Left cardiac atrium (tissue), 4 donors: Measurements from ENCODE around the gene LINC01488. TPM values are rescaled to one million over a fixed set of nuclear protein-coding genes. Genes with fewer than 3 reads are reported as not detected.
A peak's percentile ranks its signal among the peaks of the same experiment; 100 is the strongest.

Experiments used
- ATAC-seq, 2 donors: fragments of 200-7000 bp; cut with Tn5 transposase; one replicate each; pipeline ENCODE4 v1.9.1; 2020; ENCODE audit warnings: mild to moderate bottlenecking in 2 of 2, moderate library complexity in 2 of 2
- DNase-seq: peaks from one replicate; pipeline ENCODE4 v3.0.0-alpha.2; 2020
- intact Hi-C, 2 donors: fragments of 100-400 bp; cut with DNase I; formaldehyde crosslinking; loops; one replicate each; pipeline versions ENCODE4 v1.14.1 to v1.15.1; 2022 to 2023
- total RNA-seq, 2 donors: library from RNA; stranded (reverse); fragmentation: NEBNext Ultra II Directional; extraction: Animal tissue kit (Norgen Biotek cat#: 25700); gene quantifications; one replicate each; pipeline ENCODE4 v1.2.1, GENCODE V29; 2021
- donor health status: DM: no; HTN: yes; CAD: no.
- donor health status: DM: no; HTN: yes; CAD: no; lungs with severe emphysema.
- donor health status: DM: yes; HTN: yes; CAD: no.
- donor health status: Dilated cardiomyopathy.

Gene LINC01488
- total RNA-seq, 2 donors from 2014 or later = 0.06 TPM; not detected in 1

DNA sequence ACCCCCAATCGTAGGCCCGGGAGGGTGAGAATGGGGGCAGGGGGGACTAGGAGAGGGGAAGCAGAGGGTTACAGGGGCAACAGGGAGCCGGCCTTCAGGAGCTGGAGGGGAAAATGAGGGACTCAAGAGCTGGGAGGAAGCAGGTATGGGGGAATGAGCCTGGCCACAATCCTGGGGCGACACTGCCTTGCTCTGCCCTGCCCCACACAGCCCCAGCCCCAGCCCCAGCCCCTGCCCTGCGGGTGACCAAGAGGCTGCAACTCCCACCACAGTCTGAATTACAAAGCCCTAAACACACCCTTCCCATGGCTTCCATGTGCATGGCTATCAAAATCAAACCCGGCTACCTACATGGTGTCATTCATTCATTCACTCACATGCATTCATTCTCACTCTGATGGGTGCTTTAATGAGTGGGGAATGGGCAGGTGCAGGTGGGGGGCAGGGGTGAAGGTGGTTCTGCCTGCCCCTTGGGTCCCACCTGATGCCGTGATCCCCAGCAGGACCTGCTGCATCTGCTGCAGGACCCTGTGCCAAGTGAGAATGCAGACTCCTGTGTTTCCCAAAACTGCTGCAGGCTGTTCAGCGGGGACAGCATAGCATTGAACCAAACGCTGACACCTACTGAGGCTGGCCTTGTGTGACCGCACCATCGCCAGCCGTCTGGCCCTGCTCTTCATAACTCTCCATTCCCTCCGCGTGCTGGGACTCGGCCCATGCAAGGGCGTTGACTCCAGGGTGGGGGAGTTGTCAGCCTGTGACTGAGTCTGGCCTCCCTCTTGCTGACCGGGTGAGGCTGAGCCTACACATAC lies 9.5 kb upstream of the LINC01488 start:
- peak in 1 of 2 donors; percentile 13 for ATAC-seq
- intact Hi-C loops = no loop called here
- DNase-seq = no peak

DNA sequence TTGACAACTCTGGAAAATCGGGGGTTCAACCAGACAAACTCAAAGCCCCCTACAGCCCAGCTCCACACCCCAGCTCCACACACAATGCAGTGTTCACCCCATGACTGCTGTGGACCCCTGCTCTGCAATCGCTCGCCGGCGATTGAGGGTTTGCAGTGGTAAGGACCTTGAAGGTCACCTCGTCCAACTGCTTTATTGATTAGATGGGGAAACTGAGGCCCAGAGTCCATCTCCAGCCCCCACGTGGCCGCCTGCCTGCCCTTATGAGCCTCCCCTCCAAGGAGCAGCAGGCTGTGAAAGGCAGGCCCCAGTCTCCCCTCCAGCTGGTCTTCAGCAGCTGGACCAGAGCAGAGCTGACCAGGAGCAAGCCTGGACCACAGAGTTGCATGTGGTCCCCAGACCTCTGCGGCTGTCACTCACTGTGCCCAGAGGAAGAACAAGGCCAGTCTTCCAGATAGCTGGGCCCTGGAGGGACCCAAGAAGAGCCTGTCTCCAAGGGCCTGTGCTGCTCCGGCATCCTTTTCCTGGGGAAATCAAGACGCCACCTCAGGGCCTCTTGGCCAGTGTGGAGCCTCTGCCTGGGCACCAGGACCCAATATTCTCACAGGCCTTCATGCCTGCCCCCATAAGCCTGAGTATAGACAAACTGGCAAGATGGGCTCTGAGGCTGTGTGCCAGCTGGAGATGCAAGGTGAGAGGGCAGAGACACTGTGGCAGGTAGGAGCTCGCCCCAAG lies 8.8 kb upstream of the LINC01488 start:
- intact Hi-C loops = no loop called here
- ATAC-seq = no peak
- peak; percentile 8 for DNase-seq

DNA sequence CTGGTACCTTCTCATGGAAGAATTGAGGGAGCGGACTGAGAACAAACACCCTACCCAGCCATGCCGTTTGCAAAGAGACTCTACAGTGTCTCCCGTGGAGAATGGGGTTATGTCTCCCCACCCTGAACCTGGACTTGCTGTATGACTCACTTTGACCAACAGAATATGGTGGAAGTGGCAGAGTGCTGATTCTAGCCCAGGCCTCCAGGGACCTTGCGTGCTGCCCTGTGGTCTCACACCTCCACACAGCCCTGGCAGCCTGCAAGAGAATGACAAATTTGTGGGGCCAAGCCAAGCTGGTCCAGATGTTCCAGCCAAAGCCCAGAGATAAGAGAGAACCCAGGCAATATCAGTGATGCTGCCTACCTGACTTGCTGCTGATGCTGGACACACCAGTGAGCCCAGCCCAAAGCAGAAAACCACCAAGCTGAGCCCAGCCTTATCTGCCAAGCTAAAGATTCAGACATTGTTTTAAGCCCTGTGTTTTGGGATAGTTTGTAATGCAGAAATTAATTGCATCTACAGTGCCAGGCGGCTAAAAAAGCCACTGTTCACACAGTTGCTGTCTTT lies 8.1 kb upstream of the LINC01488 start:
- ATAC-seq = no peak
- peak; percentile 7 for DNase-seq
- intact Hi-C loops = no loop called here

DNA sequence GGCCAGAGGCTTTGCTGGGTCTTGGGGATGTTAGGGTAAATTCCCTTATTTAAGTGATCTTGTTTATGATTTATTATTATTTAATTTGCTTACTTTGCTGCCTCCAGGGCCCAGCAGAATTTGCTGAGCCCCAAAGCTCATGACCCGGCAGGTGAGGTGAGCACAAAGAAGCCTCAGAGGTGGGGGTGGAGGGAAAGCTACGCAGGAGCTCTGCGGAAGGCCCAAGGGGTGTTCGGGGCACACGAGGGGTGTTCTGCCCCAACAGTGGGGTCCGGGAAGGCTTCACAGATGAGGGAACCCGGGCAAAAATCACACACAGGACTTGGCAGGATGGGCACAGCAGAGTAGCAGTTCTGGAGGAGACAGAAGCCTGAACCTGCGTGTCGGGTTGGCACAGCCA lies 6.7 kb upstream of the LINC01488 start:
- intact Hi-C loops = no loop called here
- DNase-seq = no peak
- ATAC-seq = no peak

DNA sequence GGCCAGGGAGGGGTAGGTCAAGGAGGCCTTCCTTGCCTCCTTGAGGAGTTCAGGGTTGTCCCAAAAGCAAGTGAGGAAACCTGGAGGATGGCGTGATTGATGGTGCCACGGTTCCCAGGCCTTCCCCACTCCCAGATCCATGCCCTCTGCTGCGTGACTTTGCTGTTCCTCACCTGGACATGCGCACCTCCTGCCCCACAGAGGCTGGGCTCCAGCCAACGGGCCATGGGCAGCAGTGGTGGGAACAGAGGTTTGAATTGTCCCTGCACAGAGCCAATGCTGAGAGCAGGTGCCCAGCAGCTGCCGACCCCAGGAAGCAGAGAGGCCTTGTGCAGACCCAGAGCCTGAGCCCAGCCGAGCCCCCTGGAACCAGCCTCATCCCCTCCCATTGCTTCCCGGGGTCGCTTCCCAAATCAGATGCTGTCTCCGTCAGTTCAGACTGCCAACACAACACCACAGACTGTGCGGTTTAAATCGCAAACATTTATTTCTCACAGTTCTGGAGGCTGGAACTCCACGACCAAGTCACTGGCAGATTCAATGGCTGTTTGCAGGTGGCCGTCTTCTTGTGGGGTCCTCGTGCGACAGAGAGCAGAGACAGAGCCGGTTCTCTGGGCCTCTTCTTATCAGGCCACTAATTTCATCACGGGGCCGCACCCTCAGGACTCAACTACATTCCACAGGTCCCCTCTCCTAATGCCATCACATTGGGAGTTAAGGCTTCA lies 6.2 kb upstream of the LINC01488 start:
- intact Hi-C loops = no loop called here
- ATAC-seq (no peak), DNase-seq (no peak)

DNA sequence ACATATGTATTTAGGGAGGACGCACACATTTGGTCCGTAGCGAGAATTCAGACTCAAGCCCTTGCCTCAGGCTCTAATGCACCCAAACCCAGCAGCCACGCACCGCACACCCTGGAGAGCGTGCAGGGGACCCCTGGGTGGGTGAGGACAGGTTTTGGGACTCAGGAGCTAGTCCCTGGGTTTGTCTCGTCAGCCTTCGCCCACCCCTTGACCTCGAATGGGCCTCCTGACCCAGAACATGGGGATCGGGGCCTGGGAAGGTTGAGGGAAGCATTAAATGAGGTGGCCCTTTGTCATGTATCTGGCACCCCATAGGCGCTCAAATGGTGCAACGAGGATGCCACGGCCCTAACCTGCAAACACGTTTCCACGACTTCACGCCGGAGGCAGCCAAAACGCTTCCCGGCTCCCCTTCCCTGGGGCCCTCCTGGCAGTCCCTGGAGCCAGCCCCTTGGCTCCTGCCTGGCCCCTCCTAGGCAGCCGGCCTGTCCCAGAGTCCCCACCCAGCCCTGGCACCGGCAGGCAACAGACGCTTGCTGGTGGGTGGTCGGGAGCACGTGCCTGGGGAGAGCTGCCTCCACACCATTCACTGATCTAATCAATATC lies 5.5 kb upstream of the LINC01488 start:
- DNase-seq (peak; percentile 15), ATAC-seq (no peak)
- intact Hi-C loops = no loop called here

DNA sequence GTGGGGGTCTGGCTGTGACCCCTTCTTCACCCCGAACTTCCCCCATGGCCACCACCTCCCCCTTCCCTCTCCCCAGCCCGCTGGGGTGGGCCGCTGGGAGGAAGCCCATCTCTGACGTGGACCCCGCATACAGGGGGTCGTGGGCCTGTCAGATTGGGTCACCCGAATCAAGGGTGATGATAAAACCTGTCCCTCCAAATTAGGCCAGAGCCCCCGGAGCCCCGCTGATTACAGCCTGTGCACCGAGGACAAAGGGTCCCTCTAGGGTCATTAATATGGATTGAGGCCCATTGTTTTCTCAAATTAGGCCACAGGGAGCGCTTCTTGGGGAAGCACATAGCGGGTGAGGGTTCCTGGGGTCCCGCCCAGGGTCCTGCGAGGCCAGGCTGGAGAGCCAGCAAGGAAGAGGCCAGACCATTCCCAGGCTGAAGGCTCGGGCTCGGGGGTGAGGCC lies 4.9 kb upstream of the LINC01488 start:
- ATAC-seq (no peak), DNase-seq (peak; percentile 10)
- intact Hi-C loops = no loop called here

DNA sequence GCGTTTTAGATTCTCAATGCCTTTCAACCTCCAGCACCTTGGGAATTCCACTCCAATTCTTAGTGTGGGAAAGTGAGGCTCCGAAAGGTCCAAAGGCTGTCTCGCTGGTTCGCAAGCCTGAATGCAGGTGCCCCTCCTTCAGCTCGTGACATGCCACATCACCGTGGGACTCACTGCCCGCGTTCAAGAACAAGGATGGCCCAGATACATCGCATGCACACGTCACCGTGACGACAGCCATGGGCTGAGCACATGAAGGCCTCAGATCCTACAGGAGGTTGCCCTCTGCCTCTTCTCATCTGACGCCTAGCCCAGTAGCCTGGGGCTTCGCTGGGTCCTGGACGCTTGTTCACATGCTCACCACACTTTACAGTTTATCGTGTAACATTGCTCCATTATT lies 4.4 kb upstream of the LINC01488 start:
- intact Hi-C loops = no loop called here
- ATAC-seq = no peak
- DNase-seq = no peak

DNA sequence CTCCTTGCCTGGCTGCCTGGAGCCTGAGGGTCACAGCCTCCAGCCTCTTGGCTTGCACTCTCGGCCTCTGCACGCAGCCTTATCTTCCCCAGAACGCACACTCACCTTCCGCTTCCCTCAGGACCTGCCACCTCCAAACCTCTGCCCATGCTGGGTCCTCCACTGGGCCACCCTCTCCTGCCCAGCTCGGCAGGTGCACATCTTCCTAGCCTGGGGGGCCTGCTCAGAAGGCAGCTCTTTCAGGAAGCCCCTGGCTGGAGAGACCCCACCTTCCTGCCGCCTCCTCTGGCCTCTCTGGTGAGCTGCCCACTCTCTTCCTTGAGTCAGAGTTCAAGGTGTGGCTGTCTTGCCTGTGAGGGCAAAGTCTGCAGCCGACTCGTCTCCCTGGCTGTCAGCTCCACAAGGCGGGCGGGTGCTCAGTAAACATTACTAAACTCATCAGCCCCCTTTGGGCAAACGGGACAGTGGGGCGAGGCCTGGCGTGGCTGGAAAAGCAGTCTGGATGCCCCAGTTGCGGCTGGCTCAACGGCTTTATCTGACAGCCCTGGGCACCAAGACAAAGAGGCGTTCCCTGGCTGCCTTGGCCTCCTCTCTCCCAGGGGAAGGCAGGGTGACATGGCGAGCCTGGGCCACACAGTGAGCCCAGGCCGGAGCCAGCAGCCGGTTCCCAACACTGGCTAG lies 1.7 kb upstream of the LINC01488 start:
- DNase-seq = peak; percentile 31
- peak; percentile 65 to 71 for ATAC-seq
- intact Hi-C loops = no loop called here

DNA sequence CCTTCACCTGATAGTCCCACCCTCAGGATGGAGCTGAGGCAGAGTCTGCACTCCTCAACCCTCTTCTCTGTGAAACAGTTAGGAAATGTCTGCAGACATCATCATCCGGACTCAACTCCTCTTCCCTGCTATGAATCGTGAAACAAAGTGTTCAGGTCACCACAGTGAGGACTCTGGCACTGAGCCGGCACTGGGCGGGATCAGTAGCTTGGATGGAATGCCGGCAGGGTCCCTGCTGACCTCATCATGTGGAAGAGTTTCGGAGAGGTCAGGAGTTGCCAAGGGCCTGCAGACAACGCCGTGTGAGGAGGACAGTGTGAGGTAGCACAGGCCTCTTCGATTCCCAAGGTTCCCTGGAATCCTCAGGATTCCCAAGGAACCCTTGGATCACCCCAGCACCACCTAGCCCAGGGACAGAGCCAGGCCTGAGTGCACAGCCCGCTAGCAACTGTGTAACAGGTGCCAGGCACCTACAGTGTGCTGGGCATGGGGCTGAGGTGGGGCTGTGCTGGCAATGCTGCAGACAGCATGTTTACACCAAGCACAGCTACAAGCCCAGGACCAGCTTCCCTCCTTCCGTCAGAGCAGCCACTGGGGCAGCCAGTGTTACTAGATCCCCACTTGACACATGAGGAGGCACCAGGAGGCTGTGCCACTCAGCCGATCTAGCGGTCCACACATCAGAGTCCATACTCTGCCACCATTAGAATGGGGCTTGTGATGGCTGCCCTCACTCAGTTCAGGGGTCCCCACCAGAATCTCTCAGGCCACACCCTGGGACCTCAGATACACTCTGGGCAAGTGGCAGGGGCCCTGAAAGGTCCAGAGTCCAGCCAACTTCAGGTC lies 693 bp upstream of the LINC01488 start:
- DNase-seq = peak; percentile 62
- intact Hi-C loops = no loop called here
- ATAC-seq = peak; percentile 33 to 63

DNA sequence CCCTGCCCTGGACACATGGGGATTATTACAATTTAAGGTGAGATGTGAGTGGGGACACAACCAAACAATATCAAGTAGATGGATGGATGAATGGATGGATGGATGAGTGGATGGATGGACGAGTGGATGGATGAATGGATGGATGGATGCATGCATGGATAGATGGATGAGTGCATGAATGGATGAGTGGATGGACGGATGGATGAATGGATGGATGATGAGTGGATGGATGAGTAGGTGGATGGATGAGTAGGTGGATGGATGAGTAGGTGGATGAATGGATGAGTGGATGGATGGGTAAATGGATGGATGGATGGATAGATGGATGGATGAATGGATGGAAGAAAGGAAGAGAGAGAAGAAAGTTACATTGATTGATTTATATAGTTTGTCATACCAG lies 859 bp downstream of the LINC01488 start:
- DNase-seq (no peak), ATAC-seq (no peak)
- intact Hi-C loops = no loop called here

DNA sequence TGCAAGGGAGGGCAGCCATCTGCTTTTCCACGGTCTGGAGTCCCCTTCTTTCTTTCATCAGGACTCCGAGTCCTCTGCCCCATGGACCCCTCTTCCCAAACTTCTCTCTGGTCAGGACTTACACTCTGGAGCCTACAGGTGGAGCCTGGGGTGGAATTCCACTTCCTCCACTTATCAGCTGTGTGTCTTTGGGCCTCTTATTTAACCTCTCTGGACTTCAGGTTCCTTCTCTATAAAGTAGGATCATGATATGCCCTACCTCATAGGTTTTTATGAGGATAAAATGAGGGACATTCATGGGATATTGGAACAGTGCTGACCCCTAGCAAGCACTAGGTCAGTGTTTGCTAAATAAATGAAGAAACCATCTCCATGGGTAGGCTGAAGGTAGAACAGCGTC lies 1.7 kb downstream of the LINC01488 start:
- ATAC-seq (no peak), DNase-seq (no peak)
- intact Hi-C loops = no loop called here

DNA sequence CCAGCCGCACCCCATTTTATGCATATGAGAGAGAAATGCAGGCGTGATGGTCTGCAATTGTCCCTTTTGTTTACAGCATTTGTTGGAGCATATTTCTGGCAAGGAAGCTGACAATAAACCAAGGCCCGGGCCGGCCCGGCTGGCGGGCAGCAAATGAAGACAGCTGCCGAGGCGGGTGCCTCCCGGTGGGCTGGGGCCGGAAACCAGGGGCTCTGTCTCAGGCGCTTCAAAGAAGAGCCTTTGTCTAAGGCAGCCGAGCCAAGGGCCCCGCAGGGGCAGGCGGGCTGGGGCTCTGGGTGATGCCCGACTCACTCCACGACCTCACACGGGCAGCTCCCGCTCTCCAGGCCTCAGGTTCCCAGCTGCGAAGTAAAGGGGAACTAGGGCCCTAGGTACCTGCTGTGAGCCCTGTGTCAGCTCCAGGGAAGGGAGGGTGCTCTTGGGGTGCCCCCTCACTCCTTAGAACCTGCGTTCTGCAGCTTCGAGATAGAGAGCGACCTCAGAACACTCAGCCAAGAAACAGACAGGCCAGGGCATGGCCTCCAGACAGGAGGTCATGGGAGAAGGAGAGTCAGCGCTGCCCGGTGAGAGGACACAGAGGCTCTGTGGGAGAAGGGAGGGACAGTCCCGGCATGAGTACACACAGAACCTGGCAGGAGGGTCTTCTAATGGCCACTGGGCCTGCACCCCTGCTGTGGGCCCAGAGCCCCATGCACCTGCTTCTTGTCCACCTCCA lies 2.4 kb downstream of the LINC01488 start:
- intact Hi-C loops = no loop called here
- DNase-seq (peak; percentile 16), ATAC-seq (no peak)

DNA sequence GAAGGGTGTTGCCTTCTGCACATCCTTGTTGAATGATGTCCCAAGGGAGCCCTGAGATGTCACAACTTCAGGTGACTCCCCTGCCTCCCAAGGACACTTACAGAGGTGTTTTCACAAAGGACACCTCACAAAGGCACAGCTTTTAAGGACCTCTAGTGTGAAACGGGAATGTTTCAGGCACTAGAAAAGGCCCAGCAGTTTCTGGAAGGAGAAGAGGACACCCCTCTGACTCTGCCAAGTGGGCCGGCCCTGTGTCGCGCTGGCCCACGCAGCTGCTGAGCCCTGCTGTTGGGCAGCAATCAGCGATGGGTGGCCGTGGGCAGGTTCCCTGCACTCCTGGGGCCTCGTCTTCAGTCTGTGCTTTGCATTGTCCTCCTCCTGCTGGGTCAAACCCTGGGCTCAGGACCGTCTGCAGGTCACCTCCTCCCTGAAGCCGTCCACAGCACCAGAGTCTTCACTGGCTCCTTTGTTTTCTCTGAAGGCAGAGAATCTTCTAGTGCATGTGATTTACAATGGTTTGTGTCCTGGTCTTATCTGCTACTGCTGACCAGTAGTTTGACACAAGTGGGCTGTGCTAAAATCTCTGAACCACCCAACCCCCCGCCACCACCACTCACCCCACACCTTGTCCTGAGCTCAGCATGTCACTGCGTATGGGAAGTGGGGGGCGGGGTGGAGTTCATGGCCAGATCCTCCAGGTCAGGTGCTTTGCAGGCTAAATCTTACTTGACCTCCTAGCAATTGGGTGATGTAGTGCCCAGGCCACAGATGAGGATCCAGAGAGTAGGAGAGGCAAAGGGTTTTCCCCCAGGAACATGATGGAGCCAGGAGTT lies 3.2 kb downstream of the LINC01488 start:
- intact Hi-C loops = no loop called here
- ATAC-seq = no peak
- peak; percentile 10 for DNase-seq

DNA sequence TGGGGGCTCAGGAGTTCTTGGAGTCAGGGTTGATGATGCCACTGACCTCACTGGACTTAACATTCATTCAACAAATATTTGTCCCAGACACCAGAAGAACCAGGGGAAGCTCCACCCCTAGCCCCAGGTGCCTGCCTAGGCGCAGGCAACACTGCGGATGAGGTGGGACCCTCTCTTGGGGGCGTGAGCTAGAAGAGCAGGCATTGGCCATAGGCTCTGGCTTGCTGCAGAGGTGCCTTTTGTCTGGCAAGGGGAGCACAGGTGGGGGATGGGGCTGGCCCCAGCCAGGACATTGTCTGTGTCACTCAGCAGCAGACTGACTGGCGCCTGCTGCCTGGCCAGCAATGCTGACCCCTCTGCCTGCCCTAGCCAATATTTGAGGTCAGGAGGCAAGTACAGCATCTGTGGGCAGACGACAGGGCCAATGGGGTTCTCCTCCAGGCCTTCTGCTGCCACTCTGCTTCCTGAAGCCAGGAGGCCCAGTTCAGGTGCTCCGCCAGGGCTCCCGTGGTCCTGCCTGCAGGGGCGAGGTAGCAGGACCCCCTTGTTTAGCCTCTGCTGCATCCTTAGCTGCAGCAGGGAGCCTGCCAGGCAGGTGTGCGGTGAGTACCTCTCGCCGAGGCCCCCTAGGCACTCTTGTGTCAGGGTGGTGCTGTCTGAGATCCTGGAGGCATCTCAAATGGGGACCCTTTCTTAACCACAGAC lies 4.0 kb downstream of the LINC01488 start:
- ATAC-seq (peak; percentile 12 to 16), DNase-seq (peak; percentile 20)
- intact Hi-C loops = no loop called here
